Epidermal melanocyte (primary cell): Measurements from ENCODE around the gene RHOBTB3.
"Not testable (repeated sequence)": the region's sequence is repeated elsewhere in the genome, so short reads cannot be mapped to it uniquely, and the experiment has no call there.

ENCODE experiments used
- DNase-seq: peaks from one replicate; pipeline ENCODE4 v3.0.0; 2011; ENCODE audit warnings: low spot score; ENCODE audit not compliant: insufficient read length

The RHOBTB3 gene, protein sequence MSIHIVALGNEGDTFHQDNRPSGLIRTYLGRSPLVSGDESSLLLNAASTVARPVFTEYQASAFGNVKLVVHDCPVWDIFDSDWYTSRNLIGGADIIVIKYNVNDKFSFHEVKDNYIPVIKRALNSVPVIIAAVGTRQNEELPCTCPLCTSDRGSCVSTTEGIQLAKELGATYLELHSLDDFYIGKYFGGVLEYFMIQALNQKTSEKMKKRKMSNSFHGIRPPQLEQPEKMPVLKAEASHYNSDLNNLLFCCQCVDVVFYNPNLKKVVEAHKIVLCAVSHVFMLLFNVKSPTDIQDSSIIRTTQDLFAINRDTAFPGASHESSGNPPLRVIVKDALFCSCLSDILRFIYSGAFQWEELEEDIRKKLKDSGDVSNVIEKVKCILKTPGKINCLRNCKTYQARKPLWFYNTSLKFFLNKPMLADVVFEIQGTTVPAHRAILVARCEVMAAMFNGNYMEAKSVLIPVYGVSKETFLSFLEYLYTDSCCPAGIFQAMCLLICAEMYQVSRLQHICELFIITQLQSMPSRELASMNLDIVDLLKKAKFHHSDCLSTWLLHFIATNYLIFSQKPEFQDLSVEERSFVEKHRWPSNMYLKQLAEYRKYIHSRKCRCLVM

GRCh38 chr5:95730730-95731570 is at the start of gene RHOBTB3:
RHOBTB3 (plus strand) TSS chr5:95731336; CDS start chr5:95731683, 347 bp downstream.
- peak; percentile 68 for DNase-seq

GRCh38 chr5:95682891-95683290 is 48.2 kb upstream of the RHOBTB3 start, which contains the start of gene SPATA9:
SPATA9 (minus strand) TSS chr5:95682991; CDS start chr5:95682854, 137 bp downstream.
- no peak for DNase-seq

- DNase-seq = peak; percentile 34
Observed at GRCh38 chr5:95684361-95684760, 46.8 kb upstream of the RHOBTB3 start.

GRCh38 chr5:95686651-95687050 is 44.5 kb upstream of the RHOBTB3 start:
- DNase-seq = no peak

DNA sequence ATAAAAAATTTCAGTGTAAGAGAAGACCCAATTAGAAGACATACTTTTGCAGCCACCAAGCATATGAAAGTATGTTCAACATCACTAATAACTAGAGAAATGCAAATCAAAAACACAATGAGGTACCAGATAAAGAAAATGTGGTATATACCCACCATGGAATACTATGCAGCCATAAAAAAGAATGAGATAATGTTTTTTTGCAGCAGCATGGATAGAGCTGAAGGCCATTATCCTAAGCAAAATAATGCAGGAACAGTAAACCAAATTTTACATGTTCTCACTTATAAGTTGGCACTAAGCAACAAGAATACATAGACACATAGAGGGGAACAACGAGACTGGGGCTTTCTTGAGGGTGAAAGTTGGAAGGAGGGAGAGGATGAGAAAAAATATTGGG is 41.5 kb upstream of the RHOBTB3 start:
- no peak for DNase-seq

- no peak for DNase-seq
Observed at GRCh38 chr5:95690333-95690732, 40.8 kb upstream of the RHOBTB3 start.

DNA sequence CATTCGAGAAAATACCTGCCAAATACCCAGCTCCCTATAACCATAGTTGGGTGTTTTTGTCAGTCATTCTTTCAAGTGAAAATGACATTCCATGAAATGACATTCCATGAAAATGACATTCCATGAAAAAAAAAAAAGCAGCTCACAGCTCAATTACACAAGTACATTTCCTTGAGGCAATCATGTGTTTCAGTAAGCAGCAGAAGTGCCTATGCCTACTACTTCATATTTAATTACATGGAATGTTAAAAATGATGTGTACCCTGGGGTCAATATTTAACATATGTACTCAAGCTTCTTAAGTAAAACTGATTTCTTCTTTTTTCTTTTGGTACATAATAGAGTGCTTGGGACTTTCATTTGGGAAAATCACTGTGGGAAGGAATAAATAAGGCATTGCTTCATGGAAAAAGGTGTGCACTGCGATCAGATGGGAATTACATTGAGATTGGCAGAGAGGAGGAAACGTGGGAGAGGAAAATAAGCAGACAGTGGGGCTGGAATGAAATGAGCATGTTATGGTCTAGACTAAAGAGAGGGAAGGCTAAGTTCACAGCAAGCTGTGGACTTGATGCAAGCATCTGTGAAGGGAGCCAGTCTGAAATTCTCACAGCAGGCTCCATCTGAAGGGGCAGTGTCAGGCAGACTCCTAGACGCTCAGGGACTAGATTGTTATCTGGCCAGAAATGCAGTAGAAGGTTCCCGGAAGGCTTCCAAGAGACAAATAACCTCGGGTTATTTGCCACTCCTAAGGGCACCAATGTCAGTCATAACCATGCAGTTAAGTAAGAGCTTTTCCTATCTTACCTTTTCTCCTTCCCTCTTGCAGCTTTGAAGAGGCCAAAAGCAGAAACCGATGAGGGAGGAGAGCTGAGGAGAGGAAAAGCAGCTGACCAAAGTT is 33.1 kb upstream of the RHOBTB3 start:
- no peak for DNase-seq

DNA sequence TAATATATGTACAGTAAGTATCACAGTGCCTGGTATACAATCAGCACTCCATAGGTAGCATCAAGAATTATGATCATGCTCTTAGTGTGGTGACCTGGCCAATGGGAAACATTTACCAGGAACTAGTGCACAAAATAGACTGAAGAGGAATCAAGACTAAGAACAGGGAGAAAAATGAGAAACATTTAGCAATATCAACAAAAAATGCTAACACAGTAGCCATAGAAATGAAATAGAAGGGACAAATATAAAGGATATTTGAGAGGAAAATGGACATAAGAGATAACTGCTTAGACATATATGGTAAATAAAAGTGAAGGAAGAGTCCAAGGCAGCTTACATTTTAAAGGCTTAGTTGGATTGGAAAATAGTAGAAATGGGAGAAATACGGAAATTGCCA is 31.8 kb upstream of the RHOBTB3 start:
- no peak for DNase-seq

GRCh38 chr5:95701074-95701473 is 30.1 kb upstream of the RHOBTB3 start:
- DNase-seq = no peak

- no peak for DNase-seq
Observed at GRCh38 chr5:95704150-95704549, 27.0 kb upstream of the RHOBTB3 start.

- not testable (repeated sequence) for DNase-seq
Observed at GRCh38 chr5:95706196-95706595, 24.9 kb upstream of the RHOBTB3 start.

DNA sequence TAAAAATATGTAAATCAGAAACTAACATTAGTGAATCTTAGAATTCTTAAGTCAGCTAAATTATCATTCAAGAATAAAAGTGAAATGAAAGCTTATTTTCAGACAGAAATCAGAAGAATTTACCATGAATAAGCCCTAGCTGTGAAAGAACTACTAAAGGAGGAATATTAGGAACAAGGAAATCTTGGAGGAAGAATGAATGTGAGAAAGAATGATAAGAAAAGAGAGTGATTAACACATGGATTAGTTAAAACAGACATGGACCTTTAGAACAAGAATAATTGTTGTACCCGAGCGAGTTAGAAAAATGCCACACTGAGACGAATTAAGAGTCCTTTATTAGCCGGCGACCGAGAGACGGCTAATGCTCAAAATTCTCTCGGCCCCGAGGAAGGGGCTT is 24.1 kb upstream of the RHOBTB3 start:
- no peak for DNase-seq

- DNase-seq = not testable (repeated sequence)
Observed at GRCh38 chr5:95707534-95708188, 23.5 kb upstream of the RHOBTB3 start.

DNA sequence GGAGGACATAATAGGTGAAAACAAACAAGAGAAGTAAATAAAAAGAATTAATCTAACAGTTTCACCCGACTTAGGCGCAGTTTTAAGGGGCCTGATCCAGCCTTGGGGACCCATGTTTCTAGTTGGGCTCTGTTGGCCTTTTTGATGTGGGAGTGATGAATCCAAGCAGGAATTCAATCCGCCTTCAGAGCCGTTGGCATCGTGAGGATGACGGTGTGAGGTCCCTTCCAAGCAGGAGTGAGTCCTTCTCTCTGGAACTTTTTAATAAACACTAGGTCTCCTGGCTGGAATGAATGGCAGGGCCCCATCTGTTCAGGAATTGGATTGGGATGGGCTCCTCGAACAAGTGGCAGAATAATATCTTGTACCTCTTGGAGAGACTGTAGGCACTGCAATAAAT is 22.3 kb upstream of the RHOBTB3 start:
- no peak for DNase-seq

- no peak for DNase-seq
Observed at GRCh38 chr5:95709967-95710650, 21.0 kb upstream of the RHOBTB3 start.

- DNase-seq = not testable (repeated sequence)
Observed at GRCh38 chr5:95710651-95711500, 20.3 kb upstream of the RHOBTB3 start.

- DNase-seq = no peak
Observed at GRCh38 chr5:95711501-95712346, 19.4 kb upstream of the RHOBTB3 start.
